A549 (cell line): ENCODE results near the gene RASA3. TPM values are rescaled to one million over a fixed set of nuclear protein-coding genes. Genes with fewer than 3 reads are reported as not detected.

Experiments used
- ATAC-seq, 2 experiments: fragments of 200-7000 bp in 1 of 2; fragments of >200 bp in 1 of 2; cut with Nextera tagmentation in 1 of 2; cut with Tn5 transposase in 1 of 2; 3 replicates each; pipeline versions ENCODE4 v1.8.0 to v1.9.1; 2018 to 2020; ENCODE audit warnings: mild to moderate bottlenecking in 1 of 2, moderate library complexity in 1 of 2
- CTCF ChIA-PET: fragments of 300-600 bp; sonication (Branson Sonifier 250); formaldehyde crosslinking; extraction: SDS; loops from one replicate; lab custom pipeline; 2021; ENCODE audit warnings: antibody characterized with exemption, inconsistent platforms; lab: Yijun Ruan, JAX
- POLR2A ChIA-PET: fragments of 350-600 bp; formaldehyde crosslinking; extraction: SDS; loops from one replicate; lab custom pipeline; 2021; ENCODE audit warnings: antibody characterized with exemption, inconsistent platforms; lab: Yijun Ruan, JAX
- DNase-seq, 2 experiments: peaks; one replicate each; pipeline versions ENCODE4 v3.0.0 to v3.0.0-alpha.2; 2011 to 2016; ENCODE audit warnings: low read depth in 1 of 2, low spot score in 1 of 2
- FAIRE-seq: peaks from 2 replicates; lab custom pipeline; 2011; peaks lifted over from hg19 to GRCh38; lab: Jason Lieb, UNC
- H3K27ac ChIP-seq, 2 experiments: fragments of >200 bp; sonication (Bioruptor Twin); formaldehyde crosslinking; 3 replicates each; pipeline ENCODE4 v1.5.1; 2016 to 2017
- H3K4me1 ChIP-seq: fragments of >200 bp; sonication (Bioruptor Twin); formaldehyde crosslinking; 3 replicates; pipeline ENCODE4 v1.6.1; 2016
- H3K4me2 ChIP-seq: fragments of >200 bp; sonication (Bioruptor Twin); formaldehyde crosslinking; 3 replicates; pipeline ENCODE4 v1.6.1; 2016
- H3K4me3 ChIP-seq: fragments of >200 bp; sonication (Bioruptor Twin); formaldehyde crosslinking; 3 replicates; pipeline ENCODE4 v1.5.1; 2016
- H3K9me3 ChIP-seq: fragments of >200 bp; sonication (Bioruptor Twin); formaldehyde crosslinking; 3 replicates; pipeline ENCODE4 v1.6.1; 2016
- BHLHE40 ChIP-seq: IDR thresholded peaks from 2 replicates; pipeline ENCODE4 v1.6.1; 2012; ENCODE audit warnings: low read depth, low read length, inconsistent platforms
- CBX2 ChIP-seq: fragments of 200-600 bp; sonication (generic); IDR thresholded peaks from 2 replicates; pipeline ENCODE4 v1.6.1; 2016; ENCODE audit warnings: low read depth, mild to moderate bottlenecking, borderline replicate concordance
- CBX8 ChIP-seq: fragments of 200-600 bp; sonication (generic); IDR thresholded peaks from 2 replicates; pipeline ENCODE4 v1.6.1; 2016
- CEBPB ChIP-seq, 2 experiments: fragments of >200 bp in 1 of 2; sonication (Bioruptor Twin) in 1 of 2; formaldehyde crosslinking in 1 of 2; IDR thresholded peaks; 2 replicates each; pipeline ENCODE4 v1.6.1; 2012 to 2016
- CHD2 ChIP-seq: fragments of 150-350 bp; IDR thresholded peaks from 2 replicates; pipeline ENCODE4 v1.6.1; 2014; ENCODE audit warnings: low read length; ENCODE audit not compliant: partially characterized antibody
- CHD4 ChIP-seq: fragments of 200-600 bp; sonication (generic); IDR thresholded peaks from 2 replicates; pipeline ENCODE4 v1.6.1; 2016; ENCODE audit warnings: antibody characterized with exemption, mild to moderate bottlenecking, borderline replicate concordance
- CTCF ChIP-seq: fragments of >200 bp; sonication (Bioruptor Twin); formaldehyde crosslinking; IDR thresholded peaks from 3 replicates; pipeline ENCODE4 v1.5.1; 2016
- EHF ChIP-seq: fragments of 250-450 bp; sonication (Bioruptor Pico); IDR thresholded peaks from 2 replicates; pipeline ENCODE4 v1.5.0; 2020; ENCODE audit warnings: mild to moderate bottlenecking
- EHMT2 ChIP-seq: fragments of 200-600 bp; sonication (generic); IDR thresholded peaks from 2 replicates; pipeline ENCODE4 v1.6.1; 2016; ENCODE audit warnings: antibody characterized with exemption, low read depth, mild to moderate bottlenecking, moderate library complexity
- ESRRA ChIP-seq: fragments of 150-350 bp; IDR thresholded peaks from 2 replicates; pipeline ENCODE4 v1.6.1; 2014; ENCODE audit warnings: mild to moderate bottlenecking, low read length, borderline replicate concordance
- FOXS1 ChIP-seq: fragments of 250-450 bp; sonication (Bioruptor Pico); IDR thresholded peaks from 2 replicates; pipeline ENCODE4 v1.5.0; 2020; ENCODE audit warnings: mild to moderate bottlenecking, moderate library complexity
- GATA3 ChIP-seq: IDR thresholded peaks from 2 replicates; pipeline ENCODE4 v1.6.1; 2012; ENCODE audit warnings: borderline replicate concordance
- HES2 ChIP-seq: fragments of >200 bp; sonication (Bioruptor Twin); formaldehyde crosslinking; IDR thresholded peaks from 2 replicates; pipeline ENCODE4 v1.6.1; 2016
- HOXA7 ChIP-seq: fragments of 250-450 bp; sonication (Bioruptor Pico); IDR thresholded peaks from 2 replicates; pipeline ENCODE4 v1.5.0; 2020; ENCODE audit warnings: mild to moderate bottlenecking, moderate library complexity
- HOXB13 ChIP-seq: fragments of 250-450 bp; sonication (Bioruptor Pico); IDR thresholded peaks from 2 replicates; pipeline ENCODE4 v1.5.0; 2020; ENCODE audit warnings: low read depth, mild to moderate bottlenecking, moderate library complexity
- JUN ChIP-seq, 2 experiments: fragments of >200 bp; sonication (Bioruptor Twin); formaldehyde crosslinking; IDR thresholded peaks; 2 replicates in 1 of 2; 3 replicates in 1 of 2; pipeline ENCODE4 v1.6.1; 2016 to 2017
- JUNB ChIP-seq: fragments of >200 bp; sonication (Bioruptor Twin); formaldehyde crosslinking; IDR thresholded peaks from 2 replicates; pipeline ENCODE4 v1.6.1; 2016
- KDM1A ChIP-seq: fragments of 200-600 bp; sonication (generic); IDR thresholded peaks from 2 replicates; pipeline ENCODE4 v1.6.1; 2016; ENCODE audit warnings: low read depth, mild to moderate bottlenecking
- KDM5A ChIP-seq: fragments of 200-600 bp; sonication (generic); IDR thresholded peaks from 2 replicates; pipeline ENCODE4 v1.6.1; 2016; ENCODE audit warnings: antibody characterized with exemption, mild to moderate bottlenecking
- MAFK ChIP-seq: fragments of 450-650 bp; IDR thresholded peaks from 2 replicates; pipeline ENCODE4 v1.6.1; 2014; ENCODE audit not compliant: partially characterized antibody
- MAX ChIP-seq: IDR thresholded peaks from 2 replicates; pipeline ENCODE4 v1.6.1; 2012
- MAZ ChIP-seq: fragments of 150-350 bp; IDR thresholded peaks from 2 replicates; pipeline ENCODE4 v1.6.1; 2014; ENCODE audit warnings: antibody characterized with exemption, low read depth, low read length, borderline replicate concordance
- NFE2L2 ChIP-seq: fragments of 150-350 bp; conservative IDR thresholded peaks from 2 replicates; pipeline ENCODE4 v1.6.1; 2014; ENCODE audit warnings: low read length
- NR3C1 ChIP-seq: fragments of >200 bp; sonication (Bioruptor Twin); formaldehyde crosslinking; IDR thresholded peaks from 3 replicates; pipeline ENCODE4 v1.6.1; 2017
- PHF8 ChIP-seq: fragments of 200-600 bp; sonication (generic); IDR thresholded peaks from 2 replicates; pipeline ENCODE4 v1.6.1; 2016; ENCODE audit warnings: low read depth, mild to moderate bottlenecking, antibody characterized with exemption, moderate library complexity, borderline replicate concordance
- POLR2A ChIP-seq: IDR thresholded peaks from 2 replicates; pipeline ENCODE4 v1.6.1; 2012; ENCODE audit warnings: mild to moderate bottlenecking, low read length
- POLR2AphosphoS2 ChIP-seq: conservative IDR thresholded peaks from 2 replicates; pipeline ENCODE4 v1.6.1; 2012; ENCODE audit warnings: low read length, improper control_type of control experiment, inconsistent platforms
- RAD21 ChIP-seq, 2 experiments: fragments of >200 bp in 1 of 2; sonication (Bioruptor Twin) in 1 of 2; formaldehyde crosslinking in 1 of 2; IDR thresholded peaks in 1 of 2; conservative IDR thresholded peaks in 1 of 2; 2 replicates in 1 of 2; 3 replicates in 1 of 2; pipeline ENCODE4 v1.6.1; 2012 to 2018; ENCODE audit warnings: inconsistent platforms in 1 of 2
- RCOR1 ChIP-seq: fragments of 150-350 bp; IDR thresholded peaks from 2 replicates; pipeline ENCODE4 v1.6.1; 2014; ENCODE audit warnings: antibody characterized with exemption, low read length, low read depth
- RFX5 ChIP-seq: fragments of 450-650 bp; IDR thresholded peaks from 2 replicates; pipeline ENCODE4 v1.7.1; 2014; ENCODE audit warnings: antibody characterized with exemption, mild to moderate bottlenecking, moderate library complexity
- SMC3 ChIP-seq: fragments of >200 bp; sonication (Bioruptor Twin); formaldehyde crosslinking; IDR thresholded peaks from 3 replicates; pipeline ENCODE4 v1.6.1; 2018; ENCODE audit warnings: inconsistent platforms
- SREBF2 ChIP-seq: fragments of 450-650 bp; IDR thresholded peaks from 2 replicates; pipeline ENCODE4 v1.6.1; 2014; ENCODE audit warnings: mild to moderate bottlenecking, moderate library complexity
- TFCP2L1 ChIP-seq: fragments of 250-450 bp; sonication (Bioruptor Pico); IDR thresholded peaks from 2 replicates; pipeline ENCODE4 v1.5.0; 2021; ENCODE audit warnings: mild to moderate bottlenecking
- ZNF302 ChIP-seq: fragments of 250-450 bp; sonication (Bioruptor Pico); IDR thresholded peaks from 2 replicates; pipeline ENCODE4 v1.9.0; 2021; ENCODE audit warnings: inconsistent platforms, mild to moderate bottlenecking, moderate library complexity
- WGBS: methylation state at CpG from one replicate; pipeline ENCODE4 v1.1.6; 2017; ENCODE audit errors: missing lambda C conversion rate; 5-methylcytosine and 5-hydroxymethylcytosine counted together
- polyA plus RNA-seq, 4 experiments: library from polyadenylated mRNA; depleted of rRNA in 3 of 4; stranded (reverse); fragments of >200 nt; fragmentation: RNase III in 1 of 4; extraction: RNeasy Plus Mini Kit Qiagen cat#74134 plus additional on column Dnase treatment in 1 of 4; gene quantifications; 2 replicates in 3 of 4; 3 replicates in 1 of 4; pipeline ENCODE4 v1.2.3, GENCODE V29; 2011 to 2017
- TF ChIP-seq, protein P1 (sequence below): fragments of 250-450 bp; sonication (Bioruptor Pico); IDR thresholded peaks from 2 replicates; pipeline ENCODE4 v1.5.0; 2020; ENCODE audit warnings: low read depth, mild to moderate bottlenecking, moderate library complexity

The RASA3 gene
- polyA plus RNA-seq, 2 of the 4 experiments (the other 2 are of a cell fraction) = 4.3 to 7.6 TPM

DNA sequence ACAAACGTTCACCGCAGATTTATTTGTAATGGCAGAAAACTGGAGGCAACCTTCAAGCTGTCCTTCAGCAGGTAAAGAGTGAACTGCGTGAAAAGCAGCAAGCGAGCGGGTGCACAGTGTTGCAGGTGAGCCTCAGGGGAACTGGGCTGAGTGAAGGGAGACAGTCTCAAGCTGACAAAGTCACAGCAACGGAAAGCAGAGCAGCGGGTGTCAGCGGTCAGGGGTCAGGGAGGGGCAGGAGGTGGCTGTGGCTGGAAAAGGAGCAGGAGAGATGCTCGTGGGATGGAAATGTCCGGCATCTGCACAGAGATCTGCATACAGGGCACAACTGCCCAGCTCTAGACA, 8.5 kb upstream of the RASA3 start:
- H3K4me3 ChIP-seq = no peak overlapping the region
- ATAC-seq (no peak), FAIRE-seq (no peak), DNase-seq (no peak)
- no peak overlapping the region for H3K27ac ChIP-seq
- no peak overlapping the region for H3K4me2 ChIP-seq
- ChIA-PET CTCF (no interaction called here), POLR2A (no interaction called here)
- H3K9me3 ChIP-seq = no peaks in the 10 kb centered on the region
- WGBS = 63% methylated on average over 10 of the region's 10 CpGs
- peaks cover 7% of the 10 kb centered on the region for H3K4me1 ChIP-seq
- TF ChIP-seq EHMT2 = no peak
- no peak for TF ChIP-seq PHF8
- no peak for TF ChIP-seq MAX
- no peak for TF ChIP-seq RFX5
- TF ChIP-seq MAFK = no peak
- no peak for TF ChIP-seq SREBF2
- no peak for TF ChIP-seq POLR2A
- TF ChIP-seq NFE2L2 = no peak
- TF ChIP-seq CHD2 = no peak
- TF ChIP-seq POLR2AphosphoS2 = no peak
- TF ChIP-seq CHD4 = no peak
- TF ChIP-seq EHF (CRISPR knock-in tag) = no peak
- TF ChIP-seq CBX8 = no peak
- no peak for TF ChIP-seq KDM1A
- TF ChIP-seq KDM5A = no peak
- no peak for TF ChIP-seq HOXB13 (CRISPR knock-in tag)

- no peak overlapping the region for H3K4me3 ChIP-seq
- H3K27ac ChIP-seq = no peak overlapping the region
- CTCF ChIA-PET = no interaction called here
Measured at GRCh38 chr13:114140131-114140905, 7.9 kb upstream of the RASA3 start.

GRCh38 chr13:114136576-114136975, 4.2 kb upstream of the RASA3 start:
- DNase-seq = no peak
- ChIA-PET CTCF (no interaction called here), POLR2A (no interaction called here)
- ATAC-seq = no peak
- no peak for FAIRE-seq
- TF ChIP-seq ZNF302 (no peak), EHF (CRISPR knock-in tag) (no peak), CBX2 (no peak), MAZ (no peak), POLR2AphosphoS2 (no peak), CTCF (no peak), JUNB (no peak), JUN (IDR thresholded peaks at IDR 0.05) (no peak), CBX8 (no peak), NFE2L2 (no peak), CEBPB (IDR thresholded peaks at IDR 0.05) (no peak), NR3C1 (no peak), ESRRA (no peak), POLR2A (no peak)
- Histone ChIP-seq H3K4me3 (no peak overlapping the region), H3K9me3 (no peaks in the 10 kb centered on the region), H3K27ac (no peak overlapping the region), H3K4me1 (no peaks in the 10 kb centered on the region), H3K4me2 (no peak overlapping the region)
- 93% methylated on average over 7 of the region's 7 CpGs for WGBS

More at GRCh38 chr13:114140131-114140905, 7.9 kb upstream of the RASA3 start:
- DNase-seq = no peak
- peaks cover 7% of the 10 kb centered on the region for H3K4me1 ChIP-seq
- POLR2A ChIA-PET = no interaction called here
- FAIRE-seq = no peak
- WGBS = 65% methylated on average over 22 of the region's 25 CpGs
- H3K4me2 ChIP-seq = no peak overlapping the region
- no peaks in the 10 kb centered on the region for H3K9me3 ChIP-seq
- ATAC-seq = no peak
- TF ChIP-seq, protein P1, sequence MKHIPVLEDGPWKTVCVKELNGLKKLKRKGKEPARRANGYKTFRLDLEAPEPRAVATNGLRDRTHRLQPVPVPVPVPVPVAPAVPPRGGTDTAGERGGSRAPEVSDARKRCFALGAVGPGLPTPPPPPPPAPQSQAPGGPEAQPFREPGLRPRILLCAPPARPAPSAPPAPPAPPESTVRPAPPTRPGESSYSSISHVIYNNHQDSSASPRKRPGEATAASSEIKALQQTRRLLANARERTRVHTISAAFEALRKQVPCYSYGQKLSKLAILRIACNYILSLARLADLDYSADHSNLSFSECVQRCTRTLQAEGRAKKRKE (CRISPR knock-in tag) = no peak
- no peak for TF ChIP-seq HOXB13 (CRISPR knock-in tag)
- TF ChIP-seq TFCP2L1 (CRISPR knock-in tag) = no peak
- no peak for TF ChIP-seq GATA3
- TF ChIP-seq EHMT2 = no peak
- no peak for TF ChIP-seq BHLHE40
- TF ChIP-seq HES2 = no peak
- no peak for TF ChIP-seq HOXA7 (CRISPR knock-in tag)
- no peak for TF ChIP-seq CHD2
- TF ChIP-seq SREBF2 = no peak
- no peak for TF ChIP-seq ESRRA
- no peak for TF ChIP-seq RAD21 (conservative IDR thresholded peaks at IDR 0.05 in 1 of 2, IDR thresholded peaks at IDR 0.05 in 1 of 2)
- no peak for TF ChIP-seq FOXS1
- no peak for TF ChIP-seq SMC3
- TF ChIP-seq RCOR1 = no peak
- TF ChIP-seq, all 56 proteins: peak for 0
